Motor neuron (in vitro differentiated cells): ENCODE measurements around the gene PPP1R1C. TPM values are rescaled to one million over a fixed set of nuclear protein-coding genes. Genes with fewer than 3 reads are reported as not detected.

Experiments
- ATAC-seq, 8 experiments: fragments of 200-7000 bp; cut with Tn5 transposase; replicated peaks in 6 of 8; 2 replicates each; pipeline ENCODE4 v1.8.0; 2021; ENCODE audit warnings: mild to moderate bottlenecking in 8 of 8, moderate library complexity in 8 of 8
- H3K27ac ChIP-seq, 2 donors: fragments of 250-450 bp; sonication (Bioruptor Pico); 2 replicates each; pipeline ENCODE4 v1.9.0; 2021; ENCODE audit warnings: antibody characterized with exemption in 2 of 2, mild to moderate bottlenecking in 2 of 2, moderate library complexity in 1 of 2
- H3K4me1 ChIP-seq, 2 donors: fragments of 250-450 bp; sonication (Bioruptor Pico); replicated peaks in 1 of 2; 2 replicates each; pipeline ENCODE4 v1.6.1; 2021; ENCODE audit warnings: antibody characterized with exemption in 2 of 2, mild to moderate bottlenecking in 2 of 2, moderate library complexity in 1 of 2
- H3K4me3 ChIP-seq, 5 donors: fragments of 250-450 bp; sonication (Bioruptor Pico); 2 replicates each; pipeline ENCODE4 v1.9.0; 2021; ENCODE audit warnings: antibody characterized with exemption in 5 of 5, mild to moderate bottlenecking in 5 of 5, moderate library complexity in 4 of 5
- WGBS, 10 experiments: fragments of 450-650 bp; shearing (Covaris generic); methylation state at CpG; one replicate each; pipeline ENCODE4 v1.0.0; 2022; 5-methylcytosine and 5-hydroxymethylcytosine counted together
- in situ Hi-C, 9 experiments: fragments of 400-800 bp; cut with MboI; loops; one replicate each; pipeline ENCODE4 v1.15.0; 2021; ENCODE audit warnings: low sequenced_read_pairs in 9 of 9, low pct_unique_long_range_greater_than_20kb in 2 of 9; ENCODE audit not compliant: unreplicated experiment in 9 of 9
- total RNA-seq, 8 experiments: library from RNA; unstranded; fragments of 300-600 nt; gene quantifications; 2 replicates each; pipeline versions ENCODE4 v1.2.3 to v1.2.4, GENCODE V29; 2022

The PPP1R1C gene
- total RNA-seq, 8 experiments from 2014 or later: 0.14 to 10.3 (median 0.46) TPM; not detected in 3

DNA sequence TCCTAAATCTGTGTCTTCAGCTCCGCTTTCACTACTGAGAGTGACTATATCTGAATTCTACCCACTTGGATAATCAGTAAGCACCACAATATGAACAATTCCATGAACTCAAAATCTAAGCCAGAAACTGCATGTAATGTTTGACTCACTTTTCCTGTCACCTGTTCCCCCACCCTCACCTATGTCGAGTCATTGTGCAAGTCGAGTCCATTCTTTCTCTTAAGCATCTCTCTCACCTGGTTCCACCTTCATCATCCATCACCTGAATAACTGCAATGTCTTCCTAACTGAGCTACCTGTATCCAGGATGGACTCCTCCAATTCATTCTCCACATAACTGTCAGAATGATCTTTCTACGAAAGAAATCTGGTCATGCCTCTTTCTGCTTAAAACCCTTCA, 58.2 kb downstream of the PPP1R1C start:
- ATAC-seq: no peak
- H3K27ac ChIP-seq: no peak overlapping the region
- WGBS, 10 experiments: 49 to 100% (median 87%) methylated on average over 3 to 4 of the region's 4 CpGs; no CpG with 5 or more reads in 2 of the 10 experiments

DNA sequence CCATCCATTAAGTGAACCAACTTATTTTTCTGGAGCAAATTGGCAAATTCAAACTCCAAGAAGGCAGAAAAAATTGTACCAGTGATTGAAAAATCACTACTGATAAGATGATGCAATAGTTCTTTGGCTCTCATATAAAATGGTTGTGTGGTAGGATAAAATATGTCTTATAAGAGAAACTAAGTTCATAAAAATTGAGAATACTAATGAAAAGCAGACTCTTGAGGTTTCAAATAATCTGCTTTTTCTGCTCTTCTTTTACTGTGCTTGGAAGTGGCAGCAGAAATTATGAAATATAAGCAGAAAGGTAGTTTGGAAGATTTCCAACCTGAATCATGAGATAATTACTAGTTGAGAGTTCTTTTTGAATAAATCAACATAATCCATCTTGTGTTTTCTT, 61.9 kb downstream of the PPP1R1C start:
- in situ Hi-C loops: no loop called here
- no peaks in the 10 kb centered on the region for H3K4me1 ChIP-seq
- no peak overlapping the region for H3K4me3 ChIP-seq
- H3K27ac ChIP-seq: no peak overlapping the region
- ATAC-seq: no peak

More for the DNA sequence above, 58.2 kb downstream of the PPP1R1C start:
- H3K4me1 ChIP-seq: no peaks in the 10 kb centered on the region
- in situ Hi-C loops: no loop called here
- no peak overlapping the region for H3K4me3 ChIP-seq

DNA sequence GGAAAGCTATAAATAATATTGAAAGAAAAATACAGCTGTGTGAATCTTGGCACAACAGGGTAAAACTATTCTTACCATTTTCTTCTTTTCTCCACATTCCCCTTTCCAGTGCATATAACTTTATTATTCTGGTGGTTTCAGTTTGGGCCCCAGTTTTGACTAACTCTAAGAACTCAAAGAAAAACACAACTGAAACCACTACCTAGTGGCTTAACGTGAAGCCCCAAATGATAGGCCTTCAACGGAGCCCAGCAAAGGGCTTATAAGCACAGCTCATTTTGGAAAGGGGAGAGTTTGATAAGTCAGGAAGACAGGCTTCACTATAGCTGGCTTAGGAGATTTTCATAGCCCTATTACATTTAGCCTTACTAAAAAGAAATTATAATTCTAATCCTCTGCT, 62.4 kb downstream of the PPP1R1C start:
- 60 to 100% (median 93%) methylated on average over 1 to 2 of the region's 2 CpGs; no CpG with 5 or more reads in 5 of the 10 experiments for WGBS, 10 experiments

DNA sequence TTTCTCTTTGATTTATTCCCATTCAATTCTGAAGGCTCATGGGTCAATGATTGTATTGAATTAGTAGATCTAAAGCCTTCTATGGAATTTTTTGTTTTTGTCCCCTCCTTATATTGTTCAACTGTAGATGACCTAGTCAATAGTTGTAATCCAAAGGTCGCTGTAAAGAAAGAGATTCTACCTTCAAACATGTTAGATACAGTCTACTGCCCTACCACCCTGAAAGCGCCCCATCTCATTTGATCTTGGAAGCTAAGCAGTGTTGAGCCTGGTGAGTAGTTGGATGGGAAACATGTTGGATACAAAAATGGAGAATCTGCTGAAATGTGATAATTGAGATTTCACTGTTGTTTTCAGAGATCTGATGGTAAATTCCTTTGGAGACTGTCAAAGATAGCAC, 63.0 kb downstream of the PPP1R1C start:
- in situ Hi-C loops: no loop called here
- Histone ChIP-seq H3K4me1 (no peaks in the 10 kb centered on the region), H3K27ac (no peak overlapping the region), H3K4me3 (no peak overlapping the region)
- ATAC-seq: no peak
- WGBS, 10 experiments: 59 to 100% (median 91%) methylated on average over 1 to 2 of the region's 2 CpGs; no CpG with 5 or more reads in 4 of the 10 experiments

More for the DNA sequence above, 62.4 kb downstream of the PPP1R1C start:
- in situ Hi-C loops: no loop called here
- Histone ChIP-seq H3K4me3 (no peak overlapping the region), H3K27ac (no peak overlapping the region), H3K4me1 (no peaks in the 10 kb centered on the region)
- no peak for ATAC-seq

DNA sequence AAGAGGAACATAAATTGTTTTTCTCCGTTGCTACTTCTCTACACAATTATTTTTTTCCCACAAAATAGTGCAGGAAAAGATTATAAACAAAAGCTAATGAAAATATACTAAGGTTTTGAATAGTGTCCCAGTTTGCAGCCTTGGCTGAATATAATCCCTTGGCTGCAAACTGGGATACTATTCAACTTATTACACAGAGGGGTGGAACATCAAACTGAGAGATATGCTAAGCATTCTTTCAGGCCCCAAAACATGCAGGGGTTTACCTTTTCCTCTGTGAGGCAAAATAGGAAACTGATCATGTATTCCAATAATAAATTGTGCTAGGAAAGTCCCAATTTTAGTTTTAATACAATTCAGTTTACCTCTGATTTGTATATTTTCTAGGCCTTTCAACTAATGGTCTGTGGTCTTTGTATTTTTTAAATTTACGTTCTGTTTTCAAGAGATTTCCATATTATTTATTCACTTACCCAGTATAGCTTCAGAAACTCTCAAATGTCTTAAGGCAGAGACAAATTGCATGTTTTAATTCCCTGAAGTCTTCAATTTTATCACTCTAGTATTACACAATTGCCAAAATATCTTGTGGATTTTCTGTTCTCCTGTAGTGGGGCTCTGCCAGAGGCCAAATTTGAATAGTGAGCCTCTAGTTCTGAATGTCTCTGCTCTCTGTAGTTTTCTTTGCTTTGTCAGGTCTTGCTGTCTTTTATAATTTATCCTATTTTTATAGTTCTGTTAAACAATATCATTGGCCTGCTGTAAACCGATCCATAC, 63.9 kb downstream of the PPP1R1C start:
- 22 to 96% (median 81%) methylated on average over 2 to 3 of the region's 3 CpGs for WGBS, 10 experiments
- no peaks in the 10 kb centered on the region for H3K4me1 ChIP-seq
- H3K27ac ChIP-seq: no peak overlapping the region
- in situ Hi-C loops: loop anchor here in 2 of 9 experiments (25.0 kb wide), 1 partner anchor 312 kb away; no protein-coding TSS in a partner anchor
- ATAC-seq: no peak
- H3K4me3 ChIP-seq: no peak overlapping the region

DNA sequence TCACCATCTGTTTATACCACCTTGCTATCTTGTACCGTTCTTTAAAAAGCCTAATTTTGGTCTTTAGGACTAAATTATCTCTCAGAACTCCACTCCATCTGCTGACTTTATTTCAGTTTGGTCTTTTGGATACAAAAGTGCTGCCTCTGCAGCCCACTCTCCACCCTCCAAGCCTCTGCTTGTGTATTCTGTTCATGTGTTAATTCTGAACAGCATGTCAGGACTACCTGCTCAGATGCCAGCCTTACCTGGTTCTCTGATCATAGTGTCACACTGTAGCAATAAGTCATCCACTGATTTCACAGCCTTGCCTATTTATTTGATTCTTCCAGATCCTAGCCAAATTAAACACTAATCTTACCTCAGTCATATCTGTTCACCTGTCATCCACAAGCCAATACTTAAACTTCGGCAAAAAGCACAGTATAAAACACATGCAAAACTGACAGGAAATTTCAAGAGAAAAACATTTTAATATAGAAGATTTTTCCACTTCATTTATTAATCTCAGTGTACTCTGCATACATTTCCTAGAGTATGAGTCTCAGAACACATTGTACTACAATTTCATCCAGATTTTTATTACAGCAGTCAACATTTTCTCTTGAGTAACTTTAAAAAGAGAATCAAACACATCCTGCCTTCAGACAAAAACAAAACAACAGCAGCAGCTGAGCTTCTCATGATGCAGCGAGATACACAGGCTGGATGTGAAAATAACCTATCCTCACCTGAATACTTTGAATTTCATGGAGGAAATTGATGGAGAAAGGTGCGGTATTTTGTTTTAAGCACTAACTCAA, 64.9 kb downstream of the PPP1R1C start:
- Histone ChIP-seq H3K27ac (no peak overlapping the region), H3K4me3 (no peak overlapping the region), H3K4me1 (no peaks in the 10 kb centered on the region)
- no peak for ATAC-seq
- in situ Hi-C loops: loop anchor here in 2 of 9 experiments (25.0 kb wide), 1 partner anchor 313 kb away; no protein-coding TSS in a partner anchor
- WGBS, 10 experiments: 23 to 100% (median 88%) methylated on average over 2 to 4 of the region's 4 CpGs

DNA sequence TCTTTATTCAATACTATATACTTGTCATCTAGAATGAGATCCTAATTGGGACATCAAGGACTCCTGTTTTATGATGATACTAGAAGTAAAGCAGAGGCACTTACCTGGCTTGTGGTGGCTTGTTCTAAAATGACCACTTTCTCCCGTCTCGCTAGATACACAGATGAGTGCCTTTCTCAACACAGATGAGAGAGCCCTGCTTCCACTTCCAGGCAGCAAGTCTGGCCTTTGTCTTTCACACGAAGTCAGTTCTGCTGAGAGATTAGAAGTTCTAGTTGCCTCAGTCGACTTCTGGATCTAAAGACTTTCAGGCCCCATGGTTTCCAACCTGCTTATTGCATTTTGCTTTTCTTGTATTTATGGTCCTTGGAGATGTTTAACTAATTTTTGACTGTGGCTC, 70.3 kb downstream of the PPP1R1C start:
- WGBS, 10 experiments: 34 to 89% (median 78%) methylated on average over 1 to 4 of the region's 4 CpGs
- no peak overlapping the region for H3K4me3 ChIP-seq
- H3K4me1 ChIP-seq: no peaks in the 10 kb centered on the region
- no peak for ATAC-seq
- no peak overlapping the region for H3K27ac ChIP-seq
- in situ Hi-C loops: loop anchor here in 2 of 9 experiments (25.0 kb wide), 1 partner anchor 319 kb away; no protein-coding TSS in a partner anchor

DNA sequence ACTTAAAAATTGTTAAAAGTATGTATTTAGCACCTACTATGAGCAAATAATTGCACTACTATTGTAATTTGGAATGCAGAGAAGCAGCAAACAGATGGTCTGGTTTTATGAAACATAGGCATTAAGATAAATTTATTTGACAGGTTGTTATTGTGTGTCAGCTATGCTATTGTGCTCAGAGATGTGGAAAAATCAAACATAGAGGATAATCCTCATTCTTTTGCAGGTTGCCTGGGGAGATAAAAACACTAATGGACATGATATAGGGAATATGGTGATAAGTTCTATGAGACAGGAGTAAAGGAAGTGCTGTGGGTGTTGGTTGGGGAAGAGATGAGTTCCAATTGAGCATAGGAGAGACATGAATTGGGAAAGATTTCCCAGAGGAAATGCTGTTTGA, 71.3 kb downstream of the PPP1R1C start:
- no peak overlapping the region for H3K27ac ChIP-seq
- H3K4me1 ChIP-seq: no peaks in the 10 kb centered on the region
- peak in 1 of 8 experiments; percentile 48 for ATAC-seq
- H3K4me3 ChIP-seq: no peak overlapping the region
- in situ Hi-C loops: loop anchor here in 2 of 9 experiments (25.0 kb wide), 1 partner anchor 320 kb away; no protein-coding TSS in a partner anchor

DNA sequence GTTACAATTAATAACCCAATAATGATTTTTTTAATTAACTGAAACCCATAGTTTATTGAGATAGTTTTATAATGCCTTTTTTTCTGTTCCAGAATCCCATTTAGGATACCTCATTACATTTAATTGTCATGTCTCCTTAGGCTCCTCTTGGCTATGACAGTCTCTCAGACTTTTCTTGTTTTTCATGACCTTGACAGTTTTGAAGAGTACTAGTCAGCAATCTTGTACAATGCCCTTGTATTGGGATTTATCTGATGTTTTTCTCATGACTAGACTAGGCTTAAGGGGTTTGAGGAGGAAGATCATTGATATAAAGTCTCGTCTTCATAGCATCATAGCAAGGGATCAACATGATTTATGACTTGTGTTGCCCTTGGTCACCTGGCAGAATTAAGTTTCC, 72.4 kb downstream of the PPP1R1C start:
- in situ Hi-C loops: loop anchor here in 2 of 9 experiments (25.0 kb wide), 1 partner anchor 321 kb away; no protein-coding TSS in a partner anchor

DNA sequence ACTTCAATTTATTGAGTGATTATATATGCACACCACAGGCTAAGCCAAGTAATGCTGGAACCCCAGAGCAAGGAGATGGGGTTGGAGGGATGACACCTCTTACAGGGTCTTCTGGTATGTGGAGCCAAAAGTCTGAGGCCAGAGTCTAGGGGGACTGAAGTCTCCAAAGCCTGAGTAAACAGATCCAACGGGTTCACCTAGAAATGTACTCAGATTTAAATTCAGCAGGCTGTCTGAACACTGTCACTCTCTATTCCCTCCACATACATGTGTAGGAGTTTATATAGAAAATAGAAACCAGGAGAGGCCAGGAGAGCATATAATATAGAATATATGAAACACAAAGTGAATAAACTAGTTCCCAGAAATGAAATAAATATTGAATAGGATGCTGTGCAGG, 76.1 kb downstream of the PPP1R1C start:
- ATAC-seq: no peak
- in situ Hi-C loops: loop anchor here in 2 of 9 experiments (25.0 kb wide), 1 partner anchor 324 kb away; no protein-coding TSS in a partner anchor
- Histone ChIP-seq H3K4me1 (no peaks in the 10 kb centered on the region), H3K4me3 (no peak overlapping the region), H3K27ac (no peak overlapping the region)
- WGBS, 10 experiments: 17 to 78% (median 63%) methylated on average over 1 of the region's 1 CpG; no CpG with 5 or more reads in 6 of the 10 experiments

More for the DNA sequence above, 72.4 kb downstream of the PPP1R1C start:
- no peak overlapping the region for H3K4me3 ChIP-seq
- ATAC-seq: no peak
- WGBS, 10 experiments: 57 to 100% (median 82%) methylated on average over 1 of the region's 1 CpG; no CpG with 5 or more reads in 4 of the 10 experiments
- H3K4me1 ChIP-seq: no peaks in the 10 kb centered on the region
- no peak overlapping the region for H3K27ac ChIP-seq

DNA sequence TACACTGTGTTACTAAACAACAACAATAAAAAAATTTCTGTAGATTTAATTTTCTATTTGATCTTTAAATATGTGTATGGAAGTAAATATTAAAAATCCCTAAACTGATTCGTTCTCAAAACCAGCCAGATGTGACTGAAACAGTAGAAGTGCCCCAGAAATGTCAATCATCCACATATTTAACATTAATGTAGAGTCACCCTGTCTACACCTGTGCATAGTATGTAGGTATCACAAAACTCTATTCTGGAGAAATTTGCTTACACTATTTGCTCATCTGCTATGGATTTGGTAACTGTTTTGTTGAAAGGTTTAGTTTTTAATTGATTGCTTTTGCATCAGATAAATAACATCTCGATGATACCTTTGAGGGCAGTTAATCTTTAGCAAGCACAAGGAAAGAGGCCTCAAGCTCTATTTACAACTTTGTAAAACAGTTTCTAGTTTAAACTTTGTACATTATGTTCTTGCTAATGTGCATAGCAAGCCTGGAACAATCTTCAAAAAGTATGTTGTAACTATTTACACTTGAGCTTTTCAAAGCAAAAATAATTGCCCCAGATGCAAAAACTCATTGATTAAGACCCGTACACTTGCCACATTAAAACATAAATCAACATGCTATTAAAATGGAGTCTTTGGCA, 76.8 kb downstream of the PPP1R1C start:
- in situ Hi-C loops: loop anchor here in 2 of 9 experiments (25.0 kb wide), 1 partner anchor 325 kb away; no protein-coding TSS in a partner anchor
- H3K4me1 ChIP-seq: no peaks in the 10 kb centered on the region
- H3K27ac ChIP-seq: no peak overlapping the region
- ATAC-seq: no peak
- H3K4me3 ChIP-seq: no peak overlapping the region
- 17 to 100% (median 68%) methylated on average over 1 to 3 of the region's 3 CpGs for WGBS, 10 experiments

DNA sequence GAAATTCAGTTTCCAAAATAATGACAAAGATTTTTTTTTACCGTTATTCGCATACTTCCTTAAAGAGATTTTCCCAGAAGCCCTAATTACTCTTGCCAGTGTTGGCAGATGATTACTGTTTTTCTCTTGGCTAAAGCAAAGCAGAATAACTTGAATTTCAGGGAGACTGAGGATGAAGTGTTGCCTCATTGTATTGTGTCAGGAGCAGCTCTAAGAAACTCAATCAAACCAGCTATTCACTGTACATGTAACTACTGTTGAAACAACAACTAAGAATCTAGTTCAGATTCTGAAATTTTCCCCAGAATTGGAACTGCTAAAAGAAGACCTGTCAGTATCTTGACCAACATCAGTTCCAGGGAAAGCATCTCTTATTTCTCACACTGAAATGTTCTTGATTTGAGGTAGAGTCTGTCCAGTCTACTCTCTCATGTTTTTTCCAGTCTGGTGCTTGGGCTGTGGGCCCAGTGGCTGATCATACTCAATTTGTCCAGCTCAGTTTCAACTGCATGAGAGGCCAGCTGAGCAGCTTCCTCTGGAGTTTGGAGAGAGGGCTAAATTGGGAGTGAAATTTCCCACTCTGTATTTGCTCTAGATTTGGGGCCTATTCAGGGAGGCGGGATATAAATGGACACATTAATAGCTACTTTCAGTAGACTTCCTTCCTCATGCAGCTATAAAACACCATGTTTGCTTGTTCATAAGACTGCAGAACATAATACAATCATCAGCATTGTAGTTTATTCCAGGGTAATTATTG, 78.5 kb downstream of the PPP1R1C start:
- ATAC-seq: no peak
- in situ Hi-C loops: loop anchor here in 2 of 9 experiments (25.0 kb wide), 1 partner anchor 327 kb away; no protein-coding TSS in a partner anchor
- H3K4me1 ChIP-seq: no peaks in the 10 kb centered on the region
- H3K4me3 ChIP-seq: no peak overlapping the region
- WGBS, 10 experiments: 80 to 100% (median 100%) methylated on average over 1 to 3 of the region's 3 CpGs; no CpG with 5 or more reads in 1 of the 10 experiments
- H3K27ac ChIP-seq: no peak overlapping the region
